A549 (cell line): ENCODE results near the gene MLLT10.

Source experiments
- BHLHE40 ChIP-seq: IDR thresholded peaks from 2 replicates; pipeline ENCODE4 v1.6.1; 2012; ENCODE audit warnings: low read depth, low read length, inconsistent platforms
- CTCF ChIP-seq: fragments of >200 bp; sonication (Bioruptor Twin); formaldehyde crosslinking; IDR thresholded peaks from 3 replicates; pipeline ENCODE4 v1.5.1; 2016
- ESRRA ChIP-seq: fragments of 150-350 bp; IDR thresholded peaks from 2 replicates; pipeline ENCODE4 v1.6.1; 2014; ENCODE audit warnings: mild to moderate bottlenecking, low read length, borderline replicate concordance
- HEYL ChIP-seq: fragments of 250-450 bp; sonication (Bioruptor Pico); IDR thresholded peaks from 2 replicates; pipeline ENCODE4 v1.8.0; 2021; ENCODE audit warnings: mild to moderate bottlenecking, moderate library complexity
- MAX ChIP-seq: IDR thresholded peaks from 2 replicates; pipeline ENCODE4 v1.6.1; 2012
- MYC ChIP-seq: IDR thresholded peaks from 2 replicates; pipeline ENCODE4 v1.6.1; 2012; ENCODE audit warnings: mild to moderate bottlenecking, inconsistent platforms, low read length, improper control_type of control experiment, borderline replicate concordance
- POLR2A ChIP-seq: IDR thresholded peaks from 2 replicates; pipeline ENCODE4 v1.6.1; 2012; ENCODE audit warnings: mild to moderate bottlenecking, low read length
- RAD21 ChIP-seq, 2 experiments: fragments of >200 bp in 1 of 2; sonication (Bioruptor Twin) in 1 of 2; formaldehyde crosslinking in 1 of 2; IDR thresholded peaks in 1 of 2; conservative IDR thresholded peaks in 1 of 2; 2 replicates in 1 of 2; 3 replicates in 1 of 2; pipeline ENCODE4 v1.6.1; 2012 to 2018; ENCODE audit warnings: inconsistent platforms in 1 of 2
- REST ChIP-seq: fragments of 200-600 bp; sonication (generic); IDR thresholded peaks from 2 replicates; pipeline ENCODE4 v1.6.1; 2016; ENCODE audit warnings: antibody characterized with exemption, mild to moderate bottlenecking, moderate library complexity
- RNF2 ChIP-seq: fragments of 200-600 bp; sonication (generic); IDR thresholded peaks from 2 replicates; pipeline ENCODE4 v1.6.1; 2016; ENCODE audit warnings: low read depth, mild to moderate bottlenecking, antibody characterized with exemption, moderate library complexity, borderline replicate concordance

GRCh38 chr10:21511946-21512572 lies 22.0 kb upstream of the MLLT10 start:
- no peak for TF ChIP-seq MAX
- no peak for TF ChIP-seq RNF2
- no peak for TF ChIP-seq MYC
- TF ChIP-seq RAD21 (conservative IDR thresholded peaks at IDR 0.05 in 1 of 2, IDR thresholded peaks at IDR 0.05 in 1 of 2) = no peak
- no peak for TF ChIP-seq ESRRA
- TF ChIP-seq BHLHE40 = no peak
- no peak for TF ChIP-seq POLR2A
- no peak for TF ChIP-seq HEYL (CRISPR knock-in tag)
- TF ChIP-seq CTCF = no peak
- no peak for TF ChIP-seq REST
